CD4-positive, CD25-positive, alpha-beta regulatory T cell (primary cell): Measurements from ENCODE around the gene MYG1. TPM values are rescaled to one million over a fixed set of nuclear protein-coding genes. Genes with fewer than 3 reads are reported as not detected.
A peak's percentile ranks its signal among the peaks of the same experiment; 100 is the strongest.

Experiments
- ATAC-seq, 2 donors: fragments of 150-1000 bp; cut with Tn5 transposase; one replicate each; pipeline ENCODE4 v1.10.0; 2021; ENCODE audit warnings: low read depth in 2 of 2, moderate number of reproducible peaks in 2 of 2, moderate library complexity in 1 of 2
- DNase-seq, 3 donors: peaks; one replicate each; pipeline versions ENCODE4 v3.0.0 to v3.0.0-alpha.2; 2012 to 2022; ENCODE audit warnings: mixed read lengths in 1 of 3
- H3K27ac ChIP-seq: one replicate; pipeline ENCODE4 v1.7.0; 2013; ENCODE audit warnings: mild to moderate bottlenecking, low read length; ENCODE audit not compliant: insufficient read depth, poor library complexity, severe bottlenecking
- H3K27me3 ChIP-seq: one replicate; pipeline ENCODE4 v1.7.0; 2013; ENCODE audit warnings: low read length; ENCODE audit not compliant: control insufficient read depth, insufficient read depth
- H3K36me3 ChIP-seq: one replicate; pipeline ENCODE4 v1.7.0; 2013; ENCODE audit warnings: mild to moderate bottlenecking, low read length, moderate library complexity; ENCODE audit not compliant: control insufficient read depth, insufficient read depth
- H3K4me1 ChIP-seq: 2 replicates; pipeline ENCODE4 v1.7.0; 2013; ENCODE audit warnings: mild to moderate bottlenecking, low read length; ENCODE audit not compliant: insufficient read depth, control insufficient read depth, poor library complexity, severe bottlenecking
- H3K4me3 ChIP-seq: one replicate; pipeline ENCODE4 v1.7.0; 2013; ENCODE audit warnings: low read depth, mild to moderate bottlenecking, low read length, moderate library complexity
- H3K9me3 ChIP-seq, 2 experiments: 1 replicate in 1 of 2; 2 replicates in 1 of 2; pipeline ENCODE4 v1.7.0; 2013; ENCODE audit warnings: low read length in 2 of 2, mild to moderate bottlenecking in 1 of 2, moderate library complexity in 1 of 2; ENCODE audit not compliant: control insufficient read depth in 2 of 2
- H3K27ac Mint-ChIP-seq, 3 donors: one replicate each; pipeline ENCODE4 v1.8.0; 2020 to 2022; ENCODE audit warnings: mild to moderate bottlenecking in 3 of 3, mixed read lengths in 3 of 3, moderate library complexity in 2 of 3
- H3K27me3 Mint-ChIP-seq: one replicate; pipeline ENCODE4 v1.8.0; 2022; ENCODE audit warnings: mild to moderate bottlenecking, mixed read lengths
- H3K36me3 Mint-ChIP-seq: one replicate; pipeline ENCODE4 v1.8.0; 2020; ENCODE audit warnings: mixed read lengths
- H3K4me1 Mint-ChIP-seq, 4 donors: one replicate each; pipeline ENCODE4 v1.8.0; 2020 to 2022; ENCODE audit warnings: mixed read lengths in 4 of 4, mild to moderate bottlenecking in 1 of 4
- H3K4me3 Mint-ChIP-seq, 4 donors: one replicate each; pipeline ENCODE4 v1.8.0; 2020 to 2022; ENCODE audit warnings: mild to moderate bottlenecking in 4 of 4, mixed read lengths in 4 of 4, moderate library complexity in 3 of 4
- H3K9me3 Mint-ChIP-seq, 7 donors: one replicate each; pipeline ENCODE4 v1.8.0; 2020 to 2022; ENCODE audit warnings: mixed read lengths in 7 of 7, mild to moderate bottlenecking in 3 of 7, moderate library complexity in 2 of 7
- polyA plus RNA-seq, 4 donors: library from polyadenylated mRNA; unstranded; fragments of 300-500 nt; fragmentation: Illumina TruSeq; gene quantifications; one replicate each; pipeline ENCODE4 v1.2.3, GENCODE V29; 2021
- total RNA-seq: library from RNA; stranded (reverse); gene quantifications from one replicate; pipeline ENCODE4 v1.2.3, GENCODE V29; 2022

The MYG1 gene
- total and polyA plus RNA-seq, 5 donors from 2014 or later: 33.9 to 98.1 (median 92.9) TPM

DNA sequence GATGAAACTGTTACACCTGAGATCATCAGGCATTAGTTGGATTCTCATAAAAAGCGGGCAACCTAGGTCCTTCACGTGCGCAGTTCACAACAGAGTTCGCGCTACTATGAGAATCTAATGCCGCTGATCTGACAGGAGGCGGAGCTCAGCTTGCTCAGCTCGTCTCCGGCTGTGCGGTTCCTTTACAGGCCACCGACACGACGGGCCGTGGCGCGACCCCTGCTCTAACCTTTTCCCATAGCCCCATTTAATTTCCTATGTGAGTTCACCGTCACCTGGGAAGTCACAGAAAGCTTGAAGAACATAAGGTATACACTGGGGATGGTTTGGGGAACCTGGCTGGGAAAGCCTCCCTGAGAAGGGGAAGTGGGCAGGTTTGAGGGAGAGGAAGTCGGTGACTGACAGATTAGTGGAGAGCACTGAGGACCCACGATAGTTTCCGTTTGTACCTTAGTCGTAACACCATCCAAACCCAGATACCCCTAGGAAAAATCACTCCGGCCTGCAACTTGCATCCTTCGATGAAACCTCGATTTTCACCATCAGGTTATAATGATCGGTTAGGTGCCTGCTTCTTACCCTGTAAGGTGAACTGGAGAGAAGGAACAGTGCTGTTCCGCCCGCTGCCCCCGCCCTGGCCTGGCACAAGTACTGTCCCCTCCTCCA is 24.8 kb downstream of the MYG1 start:
- H3K27me3 Mint-ChIP-seq: peaks cover 7% of the 10 kb centered on the region
- no peaks in the 10 kb centered on the region for H3K36me3 ChIP-seq
- H3K4me1 Mint-ChIP-seq: peaks cover 8 to 47% (median 37%) of the 10 kb centered on the region in 4 donors
- peaks cover 47% of the 10 kb centered on the region for H3K4me1 ChIP-seq
- H3K4me3 Mint-ChIP-seq: peak overlapping the region; percentile 92 to 99 (median 96)
- DNase-seq: peak; percentile 27 to 87 (median 69)
- ATAC-seq: peak; percentile 31 to 35
- H3K27ac ChIP-seq: peak overlapping the region; percentile 85
- peak overlapping the region; percentile 77 for H3K4me3 ChIP-seq
- H3K9me3 ChIP-seq: no peaks in the 10 kb centered on the region
- H3K9me3 Mint-ChIP-seq: no peaks in the 10 kb centered on the region
- H3K36me3 Mint-ChIP-seq: no peaks in the 10 kb centered on the region
- H3K27me3 ChIP-seq: no peaks in the 10 kb centered on the region
- peak overlapping the region; percentile 94 to 98 (median 97) for H3K27ac Mint-ChIP-seq

- Mint-ChIP-seq H3K36me3 (no peaks in the 10 kb centered on the region), H3K27ac (peak overlapping the region; percentile 94 to 98 (median 97)), H3K4me3 (peak overlapping the region; percentile 92 to 99 (median 96)), H3K4me1 (peaks cover 8 to 46% (median 35%) of the 10 kb centered on the region in 4 donors), H3K9me3 (peaks cover 0 to 2% (median 0%) of the 10 kb centered on the region in 7 donors), H3K27me3 (peaks cover 7% of the 10 kb centered on the region)
- H3K36me3 ChIP-seq: no peaks in the 10 kb centered on the region
- peak overlapping the region; percentile 85 for H3K27ac ChIP-seq
- DNase-seq (peak; percentile 79 to 93 (median 80)), ATAC-seq (peak; percentile 59 to 60)
- H3K4me3 ChIP-seq: peak overlapping the region; percentile 77
- no peaks in the 10 kb centered on the region for H3K27me3 ChIP-seq
- no peaks in the 10 kb centered on the region for H3K9me3 ChIP-seq
- H3K4me1 ChIP-seq: peaks cover 47% of the 10 kb centered on the region
Measured at GRCh38 chr12:53324779-53325510, 25.4 kb downstream of the MYG1 start.

GRCh38 chr12:53325511-53326061 is 26.1 kb downstream of the MYG1 start:
- Histone ChIP-seq H3K27me3 (no peaks in the 10 kb centered on the region), H3K27ac (peak overlapping the region; percentile 85), H3K36me3 (no peaks in the 10 kb centered on the region), H3K4me1 (peaks cover 42% of the 10 kb centered on the region), H3K4me3 (no peak overlapping the region), H3K9me3 (no peaks in the 10 kb centered on the region)
- H3K4me3 Mint-ChIP-seq: peak overlapping the region; percentile 83 to 96 (median 88)
- ATAC-seq (no peak), DNase-seq (peak in 2 of 3 donors; percentile 12 to 37)
- H3K36me3 Mint-ChIP-seq: no peaks in the 10 kb centered on the region
- H3K9me3 Mint-ChIP-seq: peaks cover 0 to 2% (median 0%) of the 10 kb centered on the region in 7 donors
- peaks cover 8 to 40% (median 29%) of the 10 kb centered on the region in 4 donors for H3K4me1 Mint-ChIP-seq
- H3K27ac Mint-ChIP-seq: no peak overlapping the region
- peaks cover 7% of the 10 kb centered on the region for H3K27me3 Mint-ChIP-seq

DNA sequence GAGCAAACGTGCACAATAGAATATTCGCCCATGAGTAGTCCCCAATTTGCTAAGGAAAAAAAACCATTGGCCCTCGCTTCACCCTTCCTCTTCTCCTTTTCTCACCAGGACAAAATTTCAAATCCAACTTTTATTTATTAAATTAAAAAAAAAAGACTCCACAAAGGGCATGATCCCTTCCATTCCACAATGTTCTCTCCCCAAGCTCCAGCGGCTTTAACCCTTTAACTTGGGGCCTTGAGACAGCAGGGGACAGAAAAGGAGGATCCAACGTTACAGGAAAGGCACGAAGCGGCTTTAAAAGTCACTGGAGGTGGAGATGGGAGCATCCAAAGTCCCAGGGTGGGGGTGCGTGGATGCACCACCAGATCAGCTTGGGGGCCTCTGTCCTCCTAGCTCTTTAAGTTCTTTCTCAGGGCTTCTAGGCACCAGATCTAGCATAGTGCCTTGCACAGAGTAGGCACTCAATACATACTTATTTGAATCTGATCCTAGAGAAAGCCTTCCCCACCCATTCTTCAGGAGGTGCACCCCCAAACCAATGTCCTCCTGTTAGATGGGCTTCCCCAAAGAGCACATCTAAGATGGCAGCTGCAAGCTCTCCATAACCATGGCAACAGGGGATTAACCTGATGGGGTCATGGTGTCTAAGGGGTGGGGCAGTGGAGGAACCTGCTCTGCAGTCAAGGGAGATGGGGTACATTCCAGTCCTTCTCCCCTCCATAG is 27.1 kb downstream of the MYG1 start:
- Mint-ChIP-seq H3K27ac (peak overlapping the region in 1 of 3 donors; percentile 96), H3K4me1 (peaks cover 3 to 29% (median 19%) of the 10 kb centered on the region in 4 donors), H3K36me3 (no peaks in the 10 kb centered on the region), H3K4me3 (peak overlapping the region; percentile 79 to 83 (median 82)), H3K27me3 (peaks cover 7% of the 10 kb centered on the region), H3K9me3 (peaks cover 0 to 2% (median 0%) of the 10 kb centered on the region in 7 donors)
- no peak overlapping the region for H3K27ac ChIP-seq
- H3K4me3 ChIP-seq: no peak overlapping the region
- H3K9me3 ChIP-seq: no peaks in the 10 kb centered on the region
- no peak for DNase-seq
- no peaks in the 10 kb centered on the region for H3K27me3 ChIP-seq
- H3K4me1 ChIP-seq: peaks cover 35% of the 10 kb centered on the region
- ATAC-seq: no peak
- H3K36me3 ChIP-seq: no peaks in the 10 kb centered on the region

DNA sequence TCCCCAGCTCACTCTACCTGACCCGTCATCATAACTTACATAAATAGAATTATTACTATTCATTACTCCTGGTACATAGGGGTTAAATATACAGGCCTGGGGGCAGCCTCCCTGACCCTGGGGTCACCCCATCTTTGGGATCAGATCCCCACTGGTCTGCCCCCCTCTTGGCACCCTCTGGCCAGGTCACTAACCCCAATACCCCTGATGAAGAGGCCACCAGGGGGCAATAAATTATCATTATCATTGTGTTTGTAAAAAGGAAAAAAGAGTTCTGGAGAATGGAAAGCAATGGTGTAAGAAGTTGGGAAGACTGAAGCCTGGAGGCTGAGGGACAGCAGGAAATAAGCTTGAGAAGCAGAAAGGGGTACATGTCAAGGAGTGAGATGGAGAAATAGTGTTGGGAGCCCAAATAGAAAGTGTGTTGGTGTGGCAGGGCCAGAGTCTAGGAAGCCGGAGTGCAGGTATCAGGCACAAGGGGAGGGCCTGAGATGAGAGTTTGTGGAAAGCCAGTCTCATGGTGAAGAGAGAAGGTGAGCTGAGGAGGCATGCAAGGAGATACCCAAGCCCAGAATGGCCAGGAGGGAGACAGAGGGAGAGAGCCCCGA is 28.0 kb downstream of the MYG1 start:
- Mint-ChIP-seq H3K9me3 (peaks cover 0 to 2% (median 0%) of the 10 kb centered on the region in 7 donors), H3K36me3 (no peaks in the 10 kb centered on the region), H3K4me1 (peaks cover 3 to 23% (median 18%) of the 10 kb centered on the region in 4 donors), H3K27me3 (peaks cover 11% of the 10 kb centered on the region), H3K4me3 (peak overlapping the region in 3 of 4 donors; percentile 3 to 74 (median 41)), H3K27ac (no peak overlapping the region)
- Histone ChIP-seq H3K27me3 (no peaks in the 10 kb centered on the region), H3K4me3 (no peak overlapping the region), H3K9me3 (no peaks in the 10 kb centered on the region), H3K27ac (no peak overlapping the region), H3K36me3 (no peaks in the 10 kb centered on the region), H3K4me1 (peaks cover 29% of the 10 kb centered on the region)
- no peak for DNase-seq
- ATAC-seq: no peak

GRCh38 chr12:53328043-53328435 is 28.5 kb downstream of the MYG1 start:
- H3K27me3 Mint-ChIP-seq: peaks cover 13% of the 10 kb centered on the region
- ATAC-seq: no peak
- Histone ChIP-seq H3K9me3 (no peaks in the 10 kb centered on the region), H3K27me3 (no peaks in the 10 kb centered on the region), H3K4me1 (peaks cover 29% of the 10 kb centered on the region), H3K4me3 (no peak overlapping the region), H3K36me3 (no peaks in the 10 kb centered on the region), H3K27ac (no peak overlapping the region)
- H3K4me1 Mint-ChIP-seq: peaks cover 3 to 23% (median 16%) of the 10 kb centered on the region in 4 donors
- no peaks in the 10 kb centered on the region for H3K36me3 Mint-ChIP-seq
- peaks cover 0 to 2% (median 0%) of the 10 kb centered on the region in 7 donors for H3K9me3 Mint-ChIP-seq
- DNase-seq: no peak
- H3K27ac Mint-ChIP-seq: no peak overlapping the region
- H3K4me3 Mint-ChIP-seq: peak overlapping the region in 1 of 4 donors; percentile 41

DNA sequence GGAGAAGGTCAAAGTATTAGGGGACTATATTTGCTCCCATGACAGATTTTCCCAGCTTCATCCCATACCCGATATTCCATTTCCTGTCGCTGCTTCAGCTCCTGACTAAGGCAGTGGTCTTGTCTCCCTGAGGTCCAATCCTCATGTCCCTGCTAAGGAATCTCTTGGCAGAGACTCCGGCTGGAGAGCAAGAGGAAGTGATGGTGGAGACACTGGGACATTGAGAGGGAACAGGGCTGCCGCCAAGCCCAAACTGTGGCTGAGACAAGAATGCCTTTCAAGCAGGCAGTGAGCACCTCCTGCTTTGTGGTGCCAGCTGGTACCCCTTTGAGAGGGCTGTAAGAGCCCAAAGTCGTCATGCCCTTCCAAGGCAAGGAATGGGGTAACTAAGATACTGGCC is 31.2 kb downstream of the MYG1 start:
- H3K4me3 Mint-ChIP-seq: peak overlapping the region in 1 of 4 donors; percentile 56
- Histone ChIP-seq H3K27me3 (no peaks in the 10 kb centered on the region), H3K9me3 (no peaks in the 10 kb centered on the region), H3K4me1 (peaks cover 6% of the 10 kb centered on the region), H3K36me3 (no peaks in the 10 kb centered on the region), H3K4me3 (no peak overlapping the region), H3K27ac (no peak overlapping the region)
- H3K9me3 Mint-ChIP-seq: peaks cover 0 to 2% (median 0%) of the 10 kb centered on the region in 7 donors
- H3K27ac Mint-ChIP-seq: no peak overlapping the region
- H3K36me3 Mint-ChIP-seq: no peaks in the 10 kb centered on the region
- H3K4me1 Mint-ChIP-seq: peaks cover 0 to 9% (median 6%) of the 10 kb centered on the region in 4 donors
- ATAC-seq: no peak
- DNase-seq: no peak
- peaks cover 22% of the 10 kb centered on the region for H3K27me3 Mint-ChIP-seq
